H9 (cell line): ENCODE results near the gene ACADM. TPM values are rescaled to one million over a fixed set of nuclear protein-coding genes. Genes with fewer than 3 reads are reported as not detected.

Experiments
- DNase-seq: peaks from one replicate; pipeline ENCODE4 v3.0.0-alpha.2; 2017
- H2AFZ ChIP-seq: one replicate; pipeline ENCODE4 v1.6.1; 2013; ENCODE audit warnings: mild to moderate bottlenecking, low read length, control low read depth, moderate library complexity
- H2AK5ac ChIP-seq: 2 replicates; pipeline ENCODE4 v1.6.1; 2013; ENCODE audit warnings: low read length, control low read depth, mixed read lengths; ENCODE audit not compliant: insufficient read length
- H2BK120ac ChIP-seq: one replicate; pipeline ENCODE4 v1.6.1; 2013; ENCODE audit warnings: low read depth, mild to moderate bottlenecking, low read length, control low read depth, inconsistent platforms; ENCODE audit not compliant: poor library complexity, severe bottlenecking
- H2BK12ac ChIP-seq: 2 replicates; pipeline ENCODE4 v1.6.1; 2013; ENCODE audit warnings: low read length, control low read depth, mixed read lengths, low read depth; ENCODE audit not compliant: insufficient read length
- H2BK15ac ChIP-seq: 2 replicates; pipeline ENCODE4 v1.6.1; 2013; ENCODE audit warnings: low read depth, low read length, control low read depth
- H2BK20ac ChIP-seq: one replicate; pipeline ENCODE4 v1.6.1; 2013; ENCODE audit warnings: low read depth, mild to moderate bottlenecking, low read length, control low read depth, inconsistent platforms; ENCODE audit not compliant: poor library complexity, severe bottlenecking
- H2BK5ac ChIP-seq: 2 replicates; pipeline ENCODE4 v1.6.1; 2013; ENCODE audit warnings: low read length, control low read depth, mixed read lengths; ENCODE audit not compliant: insufficient read length
- H3K14ac ChIP-seq: 2 replicates; pipeline ENCODE4 v1.6.1; 2013; ENCODE audit warnings: low read length, control low read depth; ENCODE audit not compliant: insufficient read depth
- H3K18ac ChIP-seq: 2 replicates; pipeline ENCODE4 v1.6.1; 2013; ENCODE audit warnings: low read depth, mild to moderate bottlenecking, mixed read lengths, low read length, control low read depth; ENCODE audit not compliant: insufficient read length
- H3K23ac ChIP-seq: 2 replicates; pipeline ENCODE4 v1.6.1; 2013; ENCODE audit warnings: low read length, control low read depth, mixed read lengths, low read depth; ENCODE audit not compliant: insufficient read length
- H3K23me2 ChIP-seq: 2 replicates; pipeline ENCODE4 v1.6.1; 2013; ENCODE audit warnings: low read depth, mild to moderate bottlenecking, mixed read lengths, low read length, control low read depth; ENCODE audit not compliant: insufficient read length, poor library complexity, severe bottlenecking
- H3K27ac ChIP-seq: 2 replicates; pipeline ENCODE4 v1.5.1; 2013; ENCODE audit warnings: low read length, control low read depth, mixed read lengths, low read depth; ENCODE audit not compliant: insufficient read length
- H3K27me3 ChIP-seq: 2 replicates; pipeline ENCODE4 v1.6.1; 2013; ENCODE audit warnings: low read length, control low read depth, inconsistent platforms; ENCODE audit not compliant: insufficient read depth
- H3K4ac ChIP-seq: 2 replicates; pipeline ENCODE4 v1.6.1; 2013; ENCODE audit warnings: low read depth, mild to moderate bottlenecking, control low read depth, inconsistent platforms, low read length, moderate library complexity
- H3K4me1 ChIP-seq: 2 replicates; pipeline ENCODE4 v1.6.1; 2013; ENCODE audit warnings: low read length, control low read depth, inconsistent platforms; ENCODE audit not compliant: insufficient read depth
- H3K4me2 ChIP-seq: 2 replicates; pipeline ENCODE4 v1.6.1; 2013; ENCODE audit warnings: low read length, control low read depth, mixed read lengths; ENCODE audit not compliant: insufficient read length, insufficient read depth
- H3K56ac ChIP-seq: 2 replicates; pipeline ENCODE4 v1.6.1; 2013; ENCODE audit warnings: low read depth, mild to moderate bottlenecking, mixed read lengths, low read length, control low read depth; ENCODE audit not compliant: insufficient read length
- H3K79me1 ChIP-seq: 2 replicates; pipeline ENCODE4 v1.6.1; 2013; ENCODE audit warnings: low read depth, mild to moderate bottlenecking, moderate library complexity, low read length, control low read depth, inconsistent platforms; ENCODE audit not compliant: insufficient read depth, poor library complexity, severe bottlenecking
- H3K79me2 ChIP-seq: 2 replicates; pipeline ENCODE4 v1.6.1; 2013; ENCODE audit warnings: low read length, control low read depth, inconsistent platforms; ENCODE audit not compliant: insufficient read depth
- H3K9ac ChIP-seq: 2 replicates; pipeline ENCODE4 v1.6.1; 2013; ENCODE audit warnings: low read length, control low read depth, mixed read lengths; ENCODE audit not compliant: insufficient read length; ENCODE audit errors: extremely low read depth
- H3K9me3 ChIP-seq: one replicate; pipeline ENCODE4 v1.6.1; 2013; ENCODE audit warnings: low read depth, low read length, inconsistent platforms; ENCODE audit not compliant: control insufficient read depth
- H3T11ph ChIP-seq: one replicate; pipeline ENCODE4 v1.6.1; 2013; ENCODE audit warnings: mild to moderate bottlenecking, low read length, control low read depth, inconsistent platforms
- H4K20me1 ChIP-seq: one replicate; pipeline ENCODE4 v1.6.1; 2013; ENCODE audit not compliant: control insufficient read depth, insufficient read length, insufficient read depth
- H4K5ac ChIP-seq: 2 replicates; pipeline ENCODE4 v1.6.1; 2013; ENCODE audit warnings: low read depth, mild to moderate bottlenecking, mixed read lengths, low read length, control low read depth; ENCODE audit not compliant: insufficient read length
- H4K8ac ChIP-seq: replicated peaks from 2 replicates; pipeline ENCODE4 v1.6.1; 2013; ENCODE audit warnings: low read length, control low read depth, mixed read lengths, low read depth; ENCODE audit not compliant: insufficient read length
- H4K91ac ChIP-seq: 2 replicates; pipeline ENCODE4 v1.6.1; 2013; ENCODE audit warnings: low read depth, mild to moderate bottlenecking, moderate library complexity, mixed read lengths, low read length, control low read depth; ENCODE audit not compliant: insufficient read length
- H3K27ac Mint-ChIP-seq, 3 experiments: 2 replicates in 2 of 3; 3 replicates in 1 of 3; pipeline ENCODE4 v1.8.0; 2020 to 2021; ENCODE audit warnings: mixed read lengths in 3 of 3, mild to moderate bottlenecking in 1 of 3, moderate library complexity in 1 of 3
- H3K27me3 Mint-ChIP-seq: 2 replicates; pipeline ENCODE4 v1.8.0; 2021; ENCODE audit warnings: low read depth, mild to moderate bottlenecking, moderate library complexity, mixed read lengths
- H3K36me3 Mint-ChIP-seq, 3 experiments: 2 replicates in 2 of 3; 3 replicates in 1 of 3; pipeline ENCODE4 v1.8.0; 2020 to 2021; ENCODE audit warnings: low read depth in 3 of 3, mixed read lengths in 3 of 3; ENCODE audit not compliant: insufficient read depth in 1 of 3
- H3K4me1 Mint-ChIP-seq, 2 experiments: 2 replicates each; pipeline ENCODE4 v1.8.0; 2020; ENCODE audit warnings: mixed read lengths in 2 of 2
- H3K4me3 Mint-ChIP-seq, 2 experiments: 2 replicates in 1 of 2; 3 replicates in 1 of 2; pipeline ENCODE4 v1.8.0; 2020 to 2021; ENCODE audit warnings: mild to moderate bottlenecking in 2 of 2, mixed read lengths in 2 of 2, moderate library complexity in 1 of 2
- H3K9me3 Mint-ChIP-seq, 2 experiments: 2 replicates in 1 of 2; 3 replicates in 1 of 2; pipeline ENCODE4 v1.8.0; 2020; ENCODE audit warnings: mild to moderate bottlenecking in 2 of 2, mixed read lengths in 2 of 2, moderate library complexity in 1 of 2
- total RNA-seq: library from RNA; stranded (reverse); gene quantifications from 2 replicates; pipeline ENCODE4 v1.2.1, GENCODE V29; 2021
- TF ChIP-seq, protein P1 (sequence below): fragments of 200-600 bp; sonication (generic); conservative IDR thresholded peaks from 3 replicates; pipeline ENCODE4 v1.8.0; 2021; ENCODE audit warnings: antibody characterized with exemption, mild to moderate bottlenecking

Gene ACADM
- total RNA-seq, 1 experiment from 2014 or later: 51.3 TPM

GRCh38 chr1:75711846-75712245 is 12.7 kb upstream of the ACADM start:
- no peak for DNase-seq

More at GRCh38 chr1:75711846-75712245, 12.7 kb upstream of the ACADM start:
- Mint-ChIP-seq H3K4me1 (no peaks in the 10 kb centered on the region), H3K9me3 (no peaks in the 10 kb centered on the region; a peak in 1 of 5 replicates), H3K27ac (no peak overlapping the region), H3K4me3 (no peak overlapping the region), H3K36me3 (no peaks in the 10 kb centered on the region; a peak in 1 of 7 replicates), H3K27me3 (no peaks in the 10 kb centered on the region; the same call in 1 of the 2 replicates)
- Histone ChIP-seq H3K18ac (no peak overlapping the region), H4K20me1 (no peaks in the 10 kb centered on the region), H3T11ph (no peak overlapping the region), H3K4me2 (no peak overlapping the region), H2BK15ac (no peak overlapping the region), H4K91ac (no peak overlapping the region), H3K23me2 (no peaks in the 10 kb centered on the region), H4K8ac (no peak overlapping the region), H3K79me1 (no peaks in the 10 kb centered on the region), H3K4me1 (no peaks in the 10 kb centered on the region), H2BK5ac (no peak overlapping the region), H2AFZ (no peak overlapping the region), H3K9me3 (no peaks in the 10 kb centered on the region), H3K79me2 (no peaks in the 10 kb centered on the region), H3K23ac (no peak overlapping the region), H3K27me3 (no peaks in the 10 kb centered on the region), H2BK120ac (no peak overlapping the region), H3K9ac (no peak overlapping the region), H4K5ac (no peak overlapping the region), H2BK20ac (no peak overlapping the region), H3K4ac (no peak overlapping the region), H2BK12ac (no peak overlapping the region), H3K14ac (no peak overlapping the region), H3K27ac (no peak overlapping the region), H2AK5ac (no peak overlapping the region), H3K56ac (no peak overlapping the region)
- TF ChIP-seq, protein P1, sequence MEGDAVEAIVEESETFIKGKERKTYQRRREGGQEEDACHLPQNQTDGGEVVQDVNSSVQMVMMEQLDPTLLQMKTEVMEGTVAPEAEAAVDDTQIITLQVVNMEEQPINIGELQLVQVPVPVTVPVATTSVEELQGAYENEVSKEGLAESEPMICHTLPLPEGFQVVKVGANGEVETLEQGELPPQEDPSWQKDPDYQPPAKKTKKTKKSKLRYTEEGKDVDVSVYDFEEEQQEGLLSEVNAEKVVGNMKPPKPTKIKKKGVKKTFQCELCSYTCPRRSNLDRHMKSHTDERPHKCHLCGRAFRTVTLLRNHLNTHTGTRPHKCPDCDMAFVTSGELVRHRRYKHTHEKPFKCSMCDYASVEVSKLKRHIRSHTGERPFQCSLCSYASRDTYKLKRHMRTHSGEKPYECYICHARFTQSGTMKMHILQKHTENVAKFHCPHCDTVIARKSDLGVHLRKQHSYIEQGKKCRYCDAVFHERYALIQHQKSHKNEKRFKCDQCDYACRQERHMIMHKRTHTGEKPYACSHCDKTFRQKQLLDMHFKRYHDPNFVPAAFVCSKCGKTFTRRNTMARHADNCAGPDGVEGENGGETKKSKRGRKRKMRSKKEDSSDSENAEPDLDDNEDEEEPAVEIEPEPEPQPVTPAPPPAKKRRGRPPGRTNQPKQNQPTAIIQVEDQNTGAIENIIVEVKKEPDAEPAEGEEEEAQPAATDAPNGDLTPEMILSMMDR: no peak
